SK-N-SH (cell line): ENCODE measurements around the gene TP73. TPM values are rescaled to one million over a fixed set of nuclear protein-coding genes. Genes with fewer than 3 reads are reported as not detected.
A peak's percentile ranks its signal among the peaks of the same experiment; 100 is the strongest.

Experiments used
- CTCF ChIA-PET: fragments of 300-600, 350-600 bp; formaldehyde crosslinking; extraction: SDS; loops from one replicate; lab custom pipeline; 2021; lab: Yijun Ruan, JAX
- POLR2A ChIA-PET: fragments of 350-600 bp; sonication (Branson Sonifier 250); formaldehyde crosslinking; extraction: SDS; loops from one replicate; lab custom pipeline; 2020; ENCODE audit warnings: antibody characterized with exemption, inconsistent platforms; lab: Yijun Ruan, JAX
- DNase-seq: peaks from one replicate; pipeline ENCODE4 v3.0.0; 2012
- H2AFZ ChIP-seq: fragments of 200-600 bp; sonication (generic); 2 replicates; pipeline ENCODE4 v1.8.1; 2016; ENCODE audit warnings: antibody characterized with exemption, mild to moderate bottlenecking, low read depth
- H3F3A ChIP-seq: fragments of 200-600 bp; sonication (generic); replicated peaks from 2 replicates; pipeline ENCODE3; 2016; ENCODE audit warnings: antibody characterized with exemption, mild to moderate bottlenecking; ENCODE audit not compliant: insufficient read depth
- H3K27ac ChIP-seq, 2 experiments: fragments of 200-500 bp in 1 of 2; fragments of 200-600 bp in 1 of 2; sonication (Bioruptor generic) in 1 of 2; sonication (generic), shearing (Covaris generic) in 1 of 2; 2 replicates each; pipeline versions ENCODE4 v1.5.1 to v1.6.1; 2014 to 2016; ENCODE audit warnings: low read depth in 2 of 2, inconsistent platforms in 1 of 2, low read length in 1 of 2, mild to moderate bottlenecking in 1 of 2, mixed read lengths in 1 of 2
- H3K27me3 ChIP-seq: fragments of 200-600 bp; sonication (generic), shearing (Covaris generic); 2 replicates; pipeline ENCODE4 v1.6.1; 2016; ENCODE audit warnings: mixed run types; ENCODE audit not compliant: insufficient read depth
- H3K36me3 ChIP-seq, 2 experiments: fragments of 200-500 bp in 1 of 2; fragments of 200-600 bp in 1 of 2; sonication (Bioruptor generic) in 1 of 2; sonication (generic) in 1 of 2; replicated peaks in 1 of 2; 2 replicates each; pipeline versions ENCODE3 to v1.5.1; 2014 to 2016; ENCODE audit warnings: low read length in 1 of 2, mild to moderate bottlenecking in 1 of 2; ENCODE audit not compliant: insufficient read depth in 2 of 2, control insufficient read depth in 1 of 2
- H3K4me1 ChIP-seq, 2 experiments: fragments of 200-500 bp in 1 of 2; fragments of 200-600 bp in 1 of 2; sonication (Bioruptor generic) in 1 of 2; sonication (generic), shearing (Covaris generic) in 1 of 2; 2 replicates each; pipeline versions ENCODE4 v1.5.1 to v1.6.1; 2014 to 2016; ENCODE audit warnings: low read depth in 1 of 2, low read length in 1 of 2, mixed run types in 1 of 2; ENCODE audit not compliant: insufficient read depth in 2 of 2, control insufficient read depth in 1 of 2
- H3K4me2 ChIP-seq: fragments of 200-600 bp; sonication (generic), shearing (Covaris generic); 2 replicates; pipeline ENCODE4 v1.6.1; 2017; ENCODE audit warnings: mixed run types
- H3K4me3 ChIP-seq, 2 experiments: fragments of 200-500 bp in 1 of 2; fragments of 200-600 bp in 1 of 2; sonication (Bioruptor generic) in 1 of 2; sonication (generic), shearing (Covaris generic) in 1 of 2; 2 replicates each; pipeline versions ENCODE4 v1.5.1 to v1.8.1; 2014 to 2016; ENCODE audit warnings: low read depth in 2 of 2, inconsistent platforms in 1 of 2, low read length in 1 of 2, mild to moderate bottlenecking in 1 of 2, mixed read lengths in 1 of 2, moderate library complexity in 1 of 2
- H3K79me2 ChIP-seq: fragments of 200-600 bp; sonication (generic); 2 replicates; pipeline ENCODE4 v1.8.1; 2017; ENCODE audit warnings: mild to moderate bottlenecking; ENCODE audit not compliant: insufficient read depth
- H3K9ac ChIP-seq: fragments of 200-600 bp; sonication (generic); 2 replicates; pipeline ENCODE4 v1.6.1; 2017; ENCODE audit warnings: mixed run types
- H3K9me2 ChIP-seq: fragments of 200-600 bp; sonication (generic); 2 replicates; pipeline ENCODE4 v1.6.1; 2017; ENCODE audit warnings: mixed run types
- H3K9me3 ChIP-seq: fragments of 200-600 bp; sonication (generic); 2 replicates; pipeline ENCODE4 v1.6.1; 2017; ENCODE audit warnings: mixed run types, mild to moderate bottlenecking, moderate library complexity
- H4K20me1 ChIP-seq: fragments of 200-600 bp; sonication (generic); 2 replicates; pipeline ENCODE4 v1.6.1; 2017; ENCODE audit warnings: mild to moderate bottlenecking, mixed run types; ENCODE audit not compliant: insufficient read depth
- CHD2 ChIP-seq: fragments of 150-350 bp; IDR thresholded peaks from 2 replicates; pipeline ENCODE4 v1.6.1; 2018; ENCODE audit warnings: low read length; ENCODE audit not compliant: partially characterized antibody
- EP300 ChIP-seq, 2 experiments: IDR thresholded peaks; 2 replicates each; pipeline versions ENCODE4 v1.4.0 to v1.6.1; 2012; ENCODE audit warnings: borderline replicate concordance in 1 of 2, low read depth in 1 of 2, low read length in 1 of 2
- FOSL2 ChIP-seq: IDR thresholded peaks from 2 replicates; pipeline ENCODE4 v1.4.0; 2012; ENCODE audit warnings: low read depth, mild to moderate bottlenecking, moderate library complexity, borderline replicate concordance
- FOXJ3 ChIP-seq: sonication (generic); formaldehyde crosslinking; IDR thresholded peaks from 2 replicates; pipeline ENCODE4 v1.5.1; 2020; ENCODE audit warnings: mild to moderate bottlenecking, missing genetic modification reagents
- FOXM1 ChIP-seq: IDR thresholded peaks from 2 replicates; pipeline ENCODE4 v1.4.0; 2012; ENCODE audit warnings: low read depth, mild to moderate bottlenecking
- GATA2 ChIP-seq: sonication (generic); formaldehyde crosslinking; IDR thresholded peaks from 2 replicates; pipeline ENCODE4 v1.5.0; 2020; ENCODE audit warnings: mild to moderate bottlenecking, missing genetic modification reagents
- JUND ChIP-seq: IDR thresholded peaks from 2 replicates; pipeline ENCODE4 v1.4.0; 2012
- MAX ChIP-seq: IDR thresholded peaks from 2 replicates; pipeline ENCODE4 v1.4.0; 2012; ENCODE audit warnings: low read depth
- MEF2A ChIP-seq: IDR thresholded peaks from 2 replicates; pipeline ENCODE4 v1.4.0; 2012; ENCODE audit warnings: low read depth, borderline replicate concordance
- NFIC ChIP-seq: IDR thresholded peaks from 2 replicates; pipeline ENCODE4 v1.4.0; 2012; ENCODE audit warnings: borderline replicate concordance
- PBX3 ChIP-seq: IDR thresholded peaks from 2 replicates; pipeline ENCODE4; 2012
- RAD21 ChIP-seq: IDR thresholded peaks from 2 replicates; pipeline ENCODE4 v1.6.1; 2012; ENCODE audit warnings: mild to moderate bottlenecking, low read length
- REST ChIP-seq: IDR thresholded peaks from 2 replicates; pipeline ENCODE4 v1.6.1; 2012; ENCODE audit warnings: mild to moderate bottlenecking, low read depth, low read length, moderate library complexity
- SIN3A ChIP-seq: IDR thresholded peaks from 2 replicates; pipeline ENCODE4 v1.6.1; 2012; ENCODE audit warnings: low read depth, mild to moderate bottlenecking, low read length, moderate library complexity, borderline replicate concordance
- SMC3 ChIP-seq: IDR thresholded peaks from 2 replicates; pipeline ENCODE4 v1.6.1; 2012; ENCODE audit warnings: low read depth, low read length, improper control_type of control experiment
- TEAD4 ChIP-seq: IDR thresholded peaks from 2 replicates; pipeline ENCODE4 v1.4.0; 2012; ENCODE audit warnings: mild to moderate bottlenecking, borderline replicate concordance; ENCODE audit not compliant: insufficient read depth
- USF2 ChIP-seq: fragments of 150-350 bp; IDR thresholded peaks from 2 replicates; pipeline ENCODE4 v1.6.1; 2017; ENCODE audit warnings: antibody characterized with exemption, low read length, low read depth, borderline replicate concordance
- WGBS: methylation state at CpG from one replicate; pipeline ENCODE4 v1.1.6; 2017; ENCODE audit warnings: low lambda C conversion rate; 5-methylcytosine and 5-hydroxymethylcytosine counted together
- polyA plus RNA-seq, 3 experiments: library from polyadenylated mRNA; depleted of rRNA; stranded (reverse); fragments of >200 nt; gene quantifications; 2 replicates each; pipeline ENCODE4 v1.2.3, GENCODE V29; 2012

The TP73 gene
- polyA plus RNA-seq, 1 of the 3 experiments (the other 2 are of a cell fraction) = 0.64 TPM

GRCh38 chr1:3713840-3714239 is 61.5 kb downstream of the TP73 start:
- H3K9ac ChIP-seq = no peak overlapping the region
- no peaks in the 10 kb centered on the region for H3K36me3 ChIP-seq
- TF ChIP-seq FOSL2 (no peak), FOXM1 (no peak), CHD2 (no peak), EP300 (IDR thresholded peaks at IDR 0.05; ENCODE audit: borderline replicate concordance in 1 of 2, low read depth in 1 of 2, low read length in 1 of 2) (no peak), RAD21 (no peak), NFIC (no peak), SIN3A (no peak), GATA2 (CRISPR knock-in tag) (no peak), JUND (no peak), USF2 (no peak), FOXJ3 (CRISPR knock-in tag) (no peak), PBX3 (no peak), TEAD4 (no peak), MAX (no peak), MEF2A (no peak), SMC3 (no peak), REST (no peak)
- H3K9me3 ChIP-seq = no peaks in the 10 kb centered on the region
- no peak overlapping the region for H3K4me2 ChIP-seq
- no peak for DNase-seq
- no peak overlapping the region for H2AFZ ChIP-seq
- peak overlapping the region in 1 of 2 experiments; percentile 39; a peak in 1 of 4 replicates for H3K27ac ChIP-seq
- H3F3A ChIP-seq = no peaks in the 10 kb centered on the region
- H3K4me1 ChIP-seq = peaks cover 0 to 97% of the 10 kb centered on the region in 2 experiments; a peak in 2 of 4 replicates
- H3K4me3 ChIP-seq = no peak overlapping the region
- CTCF ChIA-PET = interaction anchor here (8.0 to 16.2 kb wide), 2 partner anchors 9 to 13 kb away, joined by 85 to 369 read pairs; no protein-coding TSS in a partner anchor
- no peaks in the 10 kb centered on the region for H3K79me2 ChIP-seq
- 71% methylated on average over 7 of the region's 7 CpGs for WGBS
- H3K27me3 ChIP-seq = no peaks in the 10 kb centered on the region
- no peaks in the 10 kb centered on the region for H3K9me2 ChIP-seq
- POLR2A ChIA-PET = interaction anchor here (1.0 kb wide), 1 partner anchor 11 kb away, joined by 3 read pairs; no protein-coding TSS in a partner anchor
- no peaks in the 10 kb centered on the region for H4K20me1 ChIP-seq
